GM23338 (cell line): ENCODE data around the gene TNS1.

Experiments used
- CREB1 ChIP-seq: fragments of 250-450 bp; sonication (Bioruptor Pico); IDR thresholded peaks from 2 replicates; pipeline ENCODE4 v1.5.0; 2020; ENCODE audit warnings: low read depth, mild to moderate bottlenecking, moderate library complexity
- CTCF ChIP-seq, 2 experiments: fragments of 200-600 bp in 1 of 2; sonication (generic) in 1 of 2; conservative IDR thresholded peaks; 2 replicates each; pipeline versions ENCODE4 v1.5.1 to v1.6.1; 2016 to 2017; ENCODE audit warnings: antibody characterized with exemption in 2 of 2, low read depth in 2 of 2, mild to moderate bottlenecking in 2 of 2, moderate library complexity in 1 of 2
- ETS1 ChIP-seq: IDR thresholded peaks from 2 replicates; pipeline ENCODE4 v1.6.1; 2016; ENCODE audit warnings: antibody characterized with exemption
- EZH2 ChIP-seq: fragments of 200-600 bp; sonication (generic); IDR thresholded peaks from one replicate; pipeline ENCODE4 v1.8.0; 2017; ENCODE audit warnings: antibody characterized with exemption, mild to moderate bottlenecking, low read depth; ENCODE audit not compliant: unreplicated experiment
- EZH2phosphoT487 ChIP-seq: fragments of 200-600 bp; sonication (generic); IDR thresholded peaks from one replicate; pipeline ENCODE4 v1.8.1; 2018; ENCODE audit warnings: antibody characterized with exemption; ENCODE audit not compliant: unreplicated experiment
- JUNB ChIP-seq: IDR thresholded peaks from one replicate; pipeline ENCODE4 v1.6.1; 2016; ENCODE audit warnings: antibody characterized with exemption; ENCODE audit not compliant: unreplicated experiment
- NANOG ChIP-seq: IDR thresholded peaks from 2 replicates; pipeline ENCODE4 v1.6.1; 2016; ENCODE audit warnings: antibody characterized with exemption, borderline replicate concordance
- POLR2AphosphoS5 ChIP-seq: IDR thresholded peaks from 2 replicates; pipeline ENCODE4 v1.6.1; 2016; ENCODE audit warnings: antibody characterized with exemption, low read depth
- REST ChIP-seq: IDR thresholded peaks from one replicate; pipeline ENCODE4 v1.6.1; 2018; ENCODE audit warnings: antibody characterized with exemption; ENCODE audit not compliant: unreplicated experiment
- STAT1 ChIP-seq: IDR thresholded peaks from one replicate; pipeline ENCODE4 v1.6.1; 2016; ENCODE audit warnings: antibody characterized with exemption; ENCODE audit not compliant: unreplicated experiment
- ZNF114 ChIP-seq: fragments of 250-450 bp; sonication (Bioruptor Pico); IDR thresholded peaks from 2 replicates; pipeline ENCODE4 v1.5.0; 2020; ENCODE audit warnings: mild to moderate bottlenecking, moderate library complexity

- TF ChIP-seq CTCF (conservative IDR thresholded peaks at IDR 0.05; ENCODE audit: low read depth in 2 of 2) (no peak), CREB1 (CRISPR knock-in tag) (no peak), POLR2AphosphoS5 (no peak), EZH2 (no peak), ETS1 (no peak), REST (no peak), EZH2phosphoT487 (no peak), JUNB (no peak), ZNF114 (no peak), STAT1 (no peak), NANOG (no peak)
Measured at GRCh38 chr2:218041302-218042168, 38.7 kb upstream of the TNS1 start.
